Natural killer cell (primary cell): Measurements from ENCODE around the gene CMSS1. TPM values are rescaled to one million over a fixed set of nuclear protein-coding genes. Genes with fewer than 3 reads are reported as not detected.

ENCODE experiments used
- ATAC-seq, 3 donors: fragments of 150-1000 bp in 2 of 3; fragments of 200-7000 bp in 1 of 3; cut with Tn5 transposase; 1 replicate in 1 of 3; 2 replicates in 2 of 3; pipeline ENCODE4 v1.10.0; 2021; ENCODE audit warnings: mild to moderate bottlenecking in 2 of 3, moderate library complexity in 2 of 3
- DNase-seq, 2 donors: peaks; one replicate each; pipeline versions ENCODE4 v3.0.0 to v3.0.0-alpha.2; 2013 to 2021; ENCODE audit warnings: mixed read lengths in 1 of 2
- H3K27ac ChIP-seq: one replicate; pipeline ENCODE4 v1.5.1; 2013; ENCODE audit warnings: mild to moderate bottlenecking, low read length
- H3K27me3 ChIP-seq: one replicate; pipeline ENCODE4 v1.6.1; 2013; ENCODE audit warnings: low read length; ENCODE audit not compliant: control insufficient read depth, insufficient read depth
- H3K36me3 ChIP-seq: one replicate; pipeline ENCODE4 v1.6.1; 2013; ENCODE audit warnings: low read length; ENCODE audit not compliant: control insufficient read depth, insufficient read depth
- H3K4me1 ChIP-seq: one replicate; pipeline ENCODE4 v1.6.1; 2013; ENCODE audit warnings: low read length; ENCODE audit not compliant: control insufficient read depth, insufficient read depth
- H3K4me3 ChIP-seq: one replicate; pipeline ENCODE4 v1.5.1; 2013; ENCODE audit warnings: low read length
- H3K9me3 ChIP-seq: one replicate; pipeline ENCODE4 v1.6.1; 2013; ENCODE audit warnings: low read length; ENCODE audit not compliant: control insufficient read depth, insufficient read depth
- H3K27ac Mint-ChIP-seq, 2 donors: one replicate each; pipeline ENCODE4 v1.8.0; 2022; ENCODE audit warnings: mild to moderate bottlenecking in 2 of 2, mixed read lengths in 2 of 2, moderate library complexity in 1 of 2
- H3K27me3 Mint-ChIP-seq, 2 donors: one replicate each; pipeline ENCODE4 v1.8.0; 2022; ENCODE audit warnings: low read depth in 2 of 2, mixed read lengths in 2 of 2
- H3K36me3 Mint-ChIP-seq: one replicate; pipeline ENCODE4 v1.8.0; 2022; ENCODE audit warnings: mixed read lengths
- H3K4me1 Mint-ChIP-seq, 2 donors: one replicate each; pipeline ENCODE4 v1.8.0; 2022; ENCODE audit warnings: mixed read lengths in 2 of 2
- H3K4me3 Mint-ChIP-seq: one replicate; pipeline ENCODE4 v1.8.0; 2022; ENCODE audit warnings: mild to moderate bottlenecking, moderate library complexity, mixed read lengths
- H3K9me3 Mint-ChIP-seq, 2 donors: one replicate each; pipeline ENCODE4 v1.8.0; 2022; ENCODE audit warnings: mixed read lengths in 2 of 2
- WGBS: methylation state at CpG from one replicate; pipeline ENCODE4 v1.1.7; 2013; ENCODE audit warnings: missing lambda C conversion rate; ENCODE audit not compliant: insufficient coverage; 5-methylcytosine and 5-hydroxymethylcytosine counted together
- intact Hi-C: fragments of 100-400 bp; cut with micrococcal nuclease; formaldehyde crosslinking; loops from one replicate; pipeline ENCODE4 v1.14.2; 2022
- total RNA-seq, 4 donors: library from RNA; stranded (reverse); fragments of 120-200 nt in 1 of 4; gene quantifications; one replicate each; pipeline versions ENCODE4 v1.2.3 to v1.2.4, GENCODE V29; 2013 to 2022
- TF ChIP-seq, protein P1 (sequence below): fragments of 200-600 bp; IDR thresholded peaks from one replicate; pipeline ENCODE4 v1.8.0; 2022; ENCODE audit warnings: antibody characterized with exemption

CMSS1 gene
- total RNA-seq, 3 donors from 2014 or later (not counting 1 experiment from before 2014, with no cell fraction given) = 7.8 to 12.7 (median 9.2) TPM

DNA sequence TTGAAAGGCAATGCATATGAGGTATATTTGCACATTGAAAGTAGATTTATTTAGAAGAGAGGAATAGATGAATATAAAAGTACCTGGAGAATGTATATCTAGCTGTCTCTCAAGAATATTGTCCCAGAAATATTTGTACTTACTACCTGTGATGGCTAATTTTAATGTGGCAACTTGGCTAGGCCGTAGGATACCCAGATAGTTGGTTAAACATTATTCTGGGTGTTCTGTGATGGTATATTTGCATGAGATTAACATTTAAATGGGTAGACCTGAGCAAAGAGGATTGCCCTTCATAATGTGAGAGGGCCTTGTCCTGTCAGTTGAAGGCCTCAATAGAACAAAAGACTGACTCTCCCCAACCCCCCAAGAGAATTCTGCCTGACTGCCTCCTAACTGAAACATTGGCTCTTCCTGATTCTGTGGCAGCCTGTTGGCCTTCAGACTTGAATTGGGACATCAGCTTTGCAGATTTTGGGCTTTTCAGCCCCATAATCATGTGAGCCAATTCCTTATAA is 366.0 kb downstream of the CMSS1 start:
- TF ChIP-seq, protein P1, sequence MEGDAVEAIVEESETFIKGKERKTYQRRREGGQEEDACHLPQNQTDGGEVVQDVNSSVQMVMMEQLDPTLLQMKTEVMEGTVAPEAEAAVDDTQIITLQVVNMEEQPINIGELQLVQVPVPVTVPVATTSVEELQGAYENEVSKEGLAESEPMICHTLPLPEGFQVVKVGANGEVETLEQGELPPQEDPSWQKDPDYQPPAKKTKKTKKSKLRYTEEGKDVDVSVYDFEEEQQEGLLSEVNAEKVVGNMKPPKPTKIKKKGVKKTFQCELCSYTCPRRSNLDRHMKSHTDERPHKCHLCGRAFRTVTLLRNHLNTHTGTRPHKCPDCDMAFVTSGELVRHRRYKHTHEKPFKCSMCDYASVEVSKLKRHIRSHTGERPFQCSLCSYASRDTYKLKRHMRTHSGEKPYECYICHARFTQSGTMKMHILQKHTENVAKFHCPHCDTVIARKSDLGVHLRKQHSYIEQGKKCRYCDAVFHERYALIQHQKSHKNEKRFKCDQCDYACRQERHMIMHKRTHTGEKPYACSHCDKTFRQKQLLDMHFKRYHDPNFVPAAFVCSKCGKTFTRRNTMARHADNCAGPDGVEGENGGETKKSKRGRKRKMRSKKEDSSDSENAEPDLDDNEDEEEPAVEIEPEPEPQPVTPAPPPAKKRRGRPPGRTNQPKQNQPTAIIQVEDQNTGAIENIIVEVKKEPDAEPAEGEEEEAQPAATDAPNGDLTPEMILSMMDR = no peak
- Histone ChIP-seq H3K27ac (no peak overlapping the region), H3K36me3 (no peaks in the 10 kb centered on the region), H3K4me1 (no peaks in the 10 kb centered on the region), H3K9me3 (peaks cover 16% of the 10 kb centered on the region), H3K4me3 (no peak overlapping the region), H3K27me3 (no peaks in the 10 kb centered on the region)
- Mint-ChIP-seq H3K4me3 (no peak overlapping the region), H3K9me3 (peaks cover 0 to 7% of the 10 kb centered on the region in 2 donors), H3K27ac (no peak overlapping the region), H3K4me1 (no peaks in the 10 kb centered on the region), H3K27me3 (peaks cover 0 to 2% of the 10 kb centered on the region in 2 donors), H3K36me3 (peaks cover 7% of the 10 kb centered on the region)
- ATAC-seq = no peak
- intact Hi-C loops = no loop called here
- no peak for DNase-seq
- WGBS = 100% methylated on average over 1 of the region's 1 CpG

DNA sequence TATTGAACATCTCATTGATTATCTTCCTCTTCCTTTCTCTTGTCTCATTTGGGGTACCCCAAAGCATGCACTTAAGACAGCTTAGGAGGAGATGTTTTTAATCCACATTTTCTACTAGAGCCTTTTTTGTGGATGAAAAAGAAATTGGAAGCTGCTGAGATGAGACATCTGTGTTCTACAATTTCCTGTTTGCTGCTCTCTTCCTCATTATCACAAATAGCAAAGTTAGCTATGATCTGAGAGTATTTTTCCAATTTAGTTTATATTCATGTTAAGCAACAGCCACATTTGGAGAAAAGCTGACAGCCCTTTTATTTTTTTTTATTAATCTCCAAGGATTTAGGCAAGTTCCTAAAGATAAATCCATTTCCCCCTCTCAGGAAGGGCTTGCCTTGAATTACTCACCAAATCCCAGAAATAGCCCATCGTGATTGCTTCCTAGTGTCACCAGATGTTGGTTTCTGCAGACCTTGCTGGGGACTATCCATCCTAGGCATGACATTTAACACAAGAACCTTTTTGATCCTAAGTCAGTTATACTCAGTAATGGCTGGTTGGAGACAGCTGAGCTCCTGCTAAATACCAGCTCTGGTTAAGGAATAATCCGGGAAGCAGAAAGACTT is 367.4 kb downstream of the CMSS1 start:
- DNase-seq = no peak
- H3K27ac ChIP-seq = no peak overlapping the region
- TF ChIP-seq, protein P1 = no peak
- H3K36me3 ChIP-seq = no peaks in the 10 kb centered on the region
- WGBS = 58% methylated on average over 1 of the region's 2 CpGs
- H3K9me3 ChIP-seq = peaks cover 3% of the 10 kb centered on the region
- no peak overlapping the region for H3K27ac Mint-ChIP-seq
- no peaks in the 10 kb centered on the region for H3K9me3 Mint-ChIP-seq
- peaks cover 2 to 10% of the 10 kb centered on the region in 2 donors for H3K27me3 Mint-ChIP-seq
- no peaks in the 10 kb centered on the region for H3K4me1 ChIP-seq
- H3K4me1 Mint-ChIP-seq = no peaks in the 10 kb centered on the region
- no peak overlapping the region for H3K4me3 ChIP-seq
- no peaks in the 10 kb centered on the region for H3K36me3 Mint-ChIP-seq
- no peaks in the 10 kb centered on the region for H3K27me3 ChIP-seq
- intact Hi-C loops = no loop called here
- no peak for ATAC-seq
- H3K4me3 Mint-ChIP-seq = no peak overlapping the region

DNA sequence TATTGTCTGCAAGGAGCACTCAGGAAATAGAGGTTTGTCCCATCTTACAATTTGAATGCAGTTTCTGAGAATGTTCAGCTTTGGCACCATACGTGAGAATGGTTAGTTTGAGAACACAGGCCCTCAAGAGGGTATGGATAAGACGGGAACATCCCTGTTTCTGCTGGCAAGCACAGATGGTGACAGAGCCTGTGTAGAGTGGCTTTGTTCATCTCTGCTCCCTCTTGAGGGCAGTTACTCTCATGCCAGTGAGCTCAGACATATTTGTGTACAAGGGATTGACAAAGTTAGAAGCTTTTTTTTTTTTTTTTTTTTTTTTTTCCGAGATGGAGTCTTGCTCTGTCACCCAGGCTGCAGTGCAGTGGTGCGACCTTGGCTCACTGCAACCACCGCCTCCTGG is 368.2 kb downstream of the CMSS1 start:
- intact Hi-C loops = no loop called here
- Mint-ChIP-seq H3K27ac (no peak overlapping the region), H3K4me1 (no peaks in the 10 kb centered on the region), H3K36me3 (no peaks in the 10 kb centered on the region), H3K4me3 (no peak overlapping the region), H3K27me3 (peaks cover 2 to 14% of the 10 kb centered on the region in 2 donors), H3K9me3 (no peaks in the 10 kb centered on the region)
- no peaks in the 10 kb centered on the region for H3K27me3 ChIP-seq
- H3K27ac ChIP-seq = no peak overlapping the region
- no peaks in the 10 kb centered on the region for H3K9me3 ChIP-seq
- no peak for ATAC-seq
- no peaks in the 10 kb centered on the region for H3K36me3 ChIP-seq
- DNase-seq = no peak
- TF ChIP-seq, protein P1 = no peak
- H3K4me3 ChIP-seq = no peak overlapping the region
- H3K4me1 ChIP-seq = no peaks in the 10 kb centered on the region
- WGBS = 75% methylated on average over 5 of the region's 5 CpGs
